Mesodermal cell (in vitro differentiated cells): ENCODE measurements around the gene RNF150.

ENCODE experiments used
- H3K27ac ChIP-seq: 2 replicates; pipeline ENCODE4 v1.7.0; 2013; ENCODE audit warnings: mild to moderate bottlenecking, low read depth, low read length, moderate library complexity; ENCODE audit not compliant: severe bottlenecking
- H3K36me3 ChIP-seq: 2 replicates; pipeline ENCODE4 v1.7.1; 2013; ENCODE audit warnings: mild to moderate bottlenecking, low read length, moderate library complexity; ENCODE audit not compliant: control insufficient read depth, insufficient read depth
- H3K4me1 ChIP-seq: one replicate; pipeline ENCODE4 v1.7.1; 2013; ENCODE audit warnings: mild to moderate bottlenecking, low read length; ENCODE audit not compliant: insufficient read depth, control insufficient read depth, poor library complexity, severe bottlenecking
- H3K4me3 ChIP-seq: 2 replicates; pipeline ENCODE4 v1.7.0; 2013; ENCODE audit warnings: low read length, control low read depth, mild to moderate bottlenecking; ENCODE audit not compliant: insufficient read depth, poor library complexity, severe bottlenecking; ENCODE audit errors: extremely low read depth
- H3K9me3 ChIP-seq: 2 replicates; pipeline ENCODE4 v1.7.1; 2013; ENCODE audit warnings: mild to moderate bottlenecking, low read length, moderate library complexity; ENCODE audit not compliant: control insufficient read depth
- WGBS, 2 experiments: methylation state at CpG; one replicate each; pipeline ENCODE4 v1.1.5; 2013; ENCODE audit warnings: missing lambda C conversion rate in 2 of 2; ENCODE audit not compliant: insufficient coverage in 2 of 2; 5-methylcytosine and 5-hydroxymethylcytosine counted together

RNF150 gene

DNA sequence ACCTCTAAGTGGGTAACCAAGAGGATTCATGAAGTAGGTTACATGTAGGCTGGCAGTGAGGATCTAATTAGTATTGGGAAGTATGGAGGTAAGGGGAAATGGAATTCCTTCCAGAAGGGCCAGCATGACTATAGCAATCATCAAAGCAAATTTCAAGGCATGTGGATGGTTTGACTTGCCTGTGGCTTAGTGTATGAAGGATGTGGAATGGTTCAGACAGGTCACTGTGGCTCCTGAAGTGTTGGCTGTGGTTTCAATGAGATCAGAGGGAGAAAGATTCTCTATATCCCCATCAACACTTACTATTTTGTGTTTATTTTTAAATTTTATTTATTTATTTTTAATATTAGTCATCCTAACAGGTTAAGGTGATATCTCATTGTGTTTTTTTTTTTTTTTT lies 255.5 kb downstream of the RNF150 start:
- Histone ChIP-seq H3K4me3 (no peak overlapping the region), H3K36me3 (no peaks in the 10 kb centered on the region), H3K27ac (no peak overlapping the region), H3K4me1 (no peaks in the 10 kb centered on the region), H3K9me3 (no peaks in the 10 kb centered on the region)

DNA sequence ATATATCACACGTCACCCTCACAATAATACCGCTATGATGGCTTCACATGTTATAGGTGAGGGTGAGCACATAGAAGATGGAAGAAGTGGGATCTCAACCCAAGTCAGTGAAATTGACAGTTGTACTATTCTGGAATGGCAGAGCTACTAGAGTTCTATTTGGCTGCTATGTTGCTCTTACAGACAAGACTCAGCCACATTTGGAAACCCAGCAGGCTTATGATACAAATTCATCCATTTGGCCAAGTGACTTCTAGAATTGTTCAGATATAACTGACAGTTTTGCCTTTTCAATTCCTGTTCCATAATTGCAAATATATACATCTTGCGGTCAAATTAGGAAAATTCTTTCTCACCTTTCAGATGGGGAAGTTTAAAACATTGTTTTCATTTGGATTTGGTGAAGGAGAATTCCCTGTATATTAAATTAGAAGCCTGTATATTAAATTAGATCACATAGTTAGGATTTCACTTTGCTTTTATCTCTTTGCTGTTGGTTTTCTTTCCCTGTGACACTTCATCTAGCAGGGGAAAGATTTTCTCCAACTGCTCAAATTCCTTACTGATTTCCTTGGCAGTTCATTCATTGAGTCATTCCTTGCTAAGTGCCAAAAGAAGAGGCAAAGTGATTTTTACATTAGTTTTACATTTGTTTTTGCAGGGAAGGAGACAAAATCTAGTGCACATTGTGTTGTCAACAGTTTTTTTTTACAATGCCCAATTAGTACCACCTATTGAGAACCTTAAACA lies 256.5 kb downstream of the RNF150 start:
- no peaks in the 10 kb centered on the region for H3K9me3 ChIP-seq
- no CpG with 5 or more reads among the region's 3 CpGs for WGBS, 2 experiments
- no peak overlapping the region for H3K4me3 ChIP-seq
- no peak overlapping the region for H3K27ac ChIP-seq
- no peaks in the 10 kb centered on the region for H3K4me1 ChIP-seq
- no peaks in the 10 kb centered on the region for H3K36me3 ChIP-seq

DNA sequence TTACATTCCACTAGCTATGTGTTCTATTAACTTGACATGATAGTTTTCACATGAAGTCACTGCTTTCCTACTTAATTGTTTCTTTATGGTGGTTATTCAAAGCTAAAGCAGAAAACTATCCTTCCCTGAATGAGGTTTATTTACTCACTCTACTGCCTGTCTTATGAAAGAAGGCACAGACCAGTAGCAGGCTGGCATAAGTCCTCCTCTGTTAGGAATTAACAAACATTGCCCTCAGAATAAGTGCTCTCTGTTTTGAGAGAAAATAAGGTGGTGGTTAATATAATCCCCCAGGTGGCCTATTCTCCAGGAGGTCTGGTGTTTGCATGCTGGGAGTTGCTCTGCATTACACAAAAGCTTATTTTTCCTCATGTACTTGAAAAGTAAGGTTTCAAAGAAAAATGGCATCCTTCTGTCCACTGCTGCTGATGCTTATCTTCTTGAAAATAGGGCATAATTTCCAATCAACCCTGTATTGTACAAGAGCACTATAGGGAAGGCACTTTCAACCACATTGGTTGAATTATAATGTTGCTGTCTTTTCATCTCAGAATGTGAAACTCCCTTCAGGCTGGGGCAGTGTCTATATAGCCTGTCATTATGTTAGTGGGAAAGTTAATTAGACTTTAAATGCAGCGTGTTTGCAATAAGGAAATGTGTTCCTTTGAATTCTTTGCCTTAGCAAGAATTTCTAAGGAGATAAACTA lies 257.4 kb downstream of the RNF150 start:
- Histone ChIP-seq H3K4me3 (no peak overlapping the region), H3K4me1 (no peaks in the 10 kb centered on the region), H3K27ac (no peak overlapping the region), H3K9me3 (no peaks in the 10 kb centered on the region), H3K36me3 (no peaks in the 10 kb centered on the region)
- 80% methylated on average over 1 of the region's 1 CpG; no CpG with 5 or more reads in 1 of the 2 experiments for WGBS, 2 experiments

DNA sequence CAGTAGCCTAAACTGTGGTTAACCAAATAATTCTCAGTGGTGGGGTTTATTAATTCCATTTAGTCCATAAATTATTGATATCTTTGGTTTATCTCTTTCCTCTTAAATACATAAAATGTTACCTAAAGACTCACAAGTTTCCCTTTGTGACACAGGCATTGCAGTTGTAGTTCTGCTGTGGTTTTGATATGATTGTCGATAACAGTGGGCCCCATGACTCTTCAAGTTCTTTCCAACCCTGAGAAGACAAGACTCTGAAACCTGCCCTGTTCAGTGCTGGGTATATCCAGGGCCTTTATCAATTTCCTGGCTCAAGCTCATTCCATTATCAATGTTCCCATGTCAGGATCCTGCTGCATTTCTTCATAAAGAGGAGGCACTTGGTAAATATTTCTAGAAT lies 259.2 kb downstream of the RNF150 start:
- WGBS, 2 experiments = no CpG with 5 or more reads among the region's 1 CpG
- H3K36me3 ChIP-seq = no peaks in the 10 kb centered on the region
- no peak overlapping the region for H3K27ac ChIP-seq
- no peaks in the 10 kb centered on the region for H3K9me3 ChIP-seq
- H3K4me3 ChIP-seq = no peak overlapping the region
- H3K4me1 ChIP-seq = no peaks in the 10 kb centered on the region

DNA sequence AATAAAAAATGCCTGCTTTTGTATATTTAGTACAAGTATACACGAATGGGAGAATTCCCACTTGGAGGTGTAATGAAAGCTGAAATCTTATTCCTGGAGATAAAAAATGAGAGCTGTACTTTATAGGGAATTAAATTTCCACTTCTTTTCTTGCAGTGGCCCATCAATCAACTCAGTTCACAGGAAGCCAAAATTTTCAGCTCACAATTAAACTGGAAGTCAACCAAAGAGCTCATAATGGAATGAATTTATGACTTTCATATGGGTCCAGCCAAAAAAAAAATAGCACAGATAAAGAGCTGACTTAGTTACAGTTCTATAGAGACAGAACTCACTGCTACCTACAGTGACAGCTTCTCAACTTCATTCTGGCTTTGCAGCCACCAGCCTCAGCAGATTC lies 261.9 kb downstream of the RNF150 start:
- Histone ChIP-seq H3K4me3 (no peak overlapping the region), H3K9me3 (no peaks in the 10 kb centered on the region), H3K4me1 (no peaks in the 10 kb centered on the region), H3K36me3 (no peaks in the 10 kb centered on the region), H3K27ac (no peak overlapping the region)
- WGBS, 2 experiments = no CpG with 5 or more reads among the region's 1 CpG

DNA sequence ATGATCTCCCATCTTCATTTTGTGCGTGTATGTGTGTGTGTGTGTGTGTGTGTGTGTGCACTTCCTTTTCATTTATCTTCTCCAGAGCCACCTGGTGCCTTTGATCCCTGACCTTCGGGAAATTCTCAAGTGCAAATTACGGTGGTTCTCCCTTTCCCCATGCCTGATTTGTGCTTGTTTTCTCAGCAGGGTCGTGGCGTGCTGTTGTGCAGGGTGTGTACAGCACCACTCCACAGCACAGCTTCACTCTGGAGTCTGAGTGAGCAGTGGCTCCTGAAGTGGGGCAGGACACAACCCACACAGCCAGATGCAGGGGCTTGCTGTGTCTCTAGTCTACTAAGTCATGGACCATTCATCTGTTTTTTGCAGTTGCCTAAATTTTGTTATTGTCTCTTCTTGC lies 262.8 kb downstream of the RNF150 start:
- Histone ChIP-seq H3K4me1 (no peaks in the 10 kb centered on the region), H3K9me3 (no peaks in the 10 kb centered on the region), H3K4me3 (no peak overlapping the region), H3K27ac (no peak overlapping the region), H3K36me3 (no peaks in the 10 kb centered on the region)
- 100% methylated on average over 2 to 3 of the region's 5 CpGs for WGBS, 2 experiments

DNA sequence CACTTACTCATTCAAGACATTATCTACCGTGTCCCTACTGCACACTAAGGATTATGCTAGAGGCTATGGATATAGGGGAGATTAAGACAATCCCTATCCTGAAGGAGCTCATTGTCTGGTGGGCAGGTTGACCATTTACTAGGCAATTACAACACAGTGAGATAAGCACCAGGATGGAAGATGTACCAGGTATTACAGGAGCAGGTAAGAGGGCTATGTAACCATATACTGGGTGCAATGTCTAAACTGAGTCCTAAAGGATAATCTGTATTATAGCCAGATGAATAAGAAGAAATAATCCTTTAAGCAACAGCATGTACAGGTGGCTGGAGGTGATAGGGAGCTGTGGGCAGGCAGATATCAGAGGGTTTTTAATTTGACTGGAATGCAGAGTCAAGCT lies 263.8 kb downstream of the RNF150 start:
- no peaks in the 10 kb centered on the region for H3K36me3 ChIP-seq
- H3K4me3 ChIP-seq = no peak overlapping the region
- no peak overlapping the region for H3K27ac ChIP-seq
- no peaks in the 10 kb centered on the region for H3K4me1 ChIP-seq
- no peaks in the 10 kb centered on the region for H3K9me3 ChIP-seq
- no CpG with 5 or more reads among the region's 1 CpG for WGBS, 2 experiments

DNA sequence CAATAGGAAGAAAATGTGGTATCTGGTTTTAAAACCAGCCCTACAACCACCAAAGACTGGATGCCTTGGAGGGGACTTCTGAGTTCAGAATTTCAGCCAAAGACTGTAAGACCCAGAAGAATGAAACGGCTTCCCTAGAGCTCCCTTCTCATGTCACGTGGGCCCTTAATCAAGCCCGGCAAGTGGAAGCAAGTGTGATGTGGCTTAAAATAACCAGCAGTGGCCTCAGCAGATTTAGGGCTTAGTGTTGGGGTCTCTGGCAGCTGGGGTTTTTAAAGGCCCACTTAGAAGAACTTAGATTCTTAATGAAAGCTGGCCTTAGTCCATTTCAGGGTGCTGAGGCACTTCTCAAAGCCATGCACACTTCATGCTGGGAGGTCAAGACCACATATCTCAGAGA lies 265.9 kb downstream of the RNF150 start:
- 85 to 96% methylated on average over 3 of the region's 3 CpGs for WGBS, 2 experiments
- no peaks in the 10 kb centered on the region for H3K4me1 ChIP-seq

DNA sequence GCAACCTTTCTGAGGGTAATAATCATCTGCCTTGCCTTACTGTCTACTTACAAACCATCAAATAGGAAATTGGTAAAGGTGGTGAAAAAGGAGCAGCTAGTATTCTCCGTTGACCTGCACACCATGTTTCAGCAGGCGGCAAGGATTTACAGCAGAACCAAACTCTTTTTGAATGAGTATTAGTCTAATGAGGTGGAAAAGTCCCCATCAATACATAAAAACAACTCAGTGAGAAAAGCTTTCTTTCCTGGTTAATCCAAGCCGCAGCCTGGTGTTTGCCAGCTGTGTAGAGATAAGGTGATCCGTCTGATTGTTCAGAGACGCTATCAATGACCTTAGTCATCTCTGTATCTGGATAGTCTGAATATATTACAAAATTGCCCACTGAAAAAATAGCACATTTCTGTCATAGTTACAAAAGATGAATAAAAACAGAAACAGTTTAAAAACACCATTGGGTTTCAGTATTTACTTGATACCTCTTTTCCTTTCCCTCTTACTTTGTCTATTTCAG lies 266.7 kb downstream of the RNF150 start:
- Histone ChIP-seq H3K4me1 (no peaks in the 10 kb centered on the region), H3K27ac (no peak overlapping the region), H3K36me3 (no peaks in the 10 kb centered on the region), H3K9me3 (no peaks in the 10 kb centered on the region), H3K4me3 (no peak overlapping the region)
- WGBS, 2 experiments = 82% methylated on average over 2 of the region's 5 CpGs; no CpG with 5 or more reads in 1 of the 2 experiments

More for the DNA sequence above, 265.9 kb downstream of the RNF150 start:
- H3K27ac ChIP-seq = no peak overlapping the region
- no peaks in the 10 kb centered on the region for H3K36me3 ChIP-seq
- H3K9me3 ChIP-seq = no peaks in the 10 kb centered on the region
- no peak overlapping the region for H3K4me3 ChIP-seq

DNA sequence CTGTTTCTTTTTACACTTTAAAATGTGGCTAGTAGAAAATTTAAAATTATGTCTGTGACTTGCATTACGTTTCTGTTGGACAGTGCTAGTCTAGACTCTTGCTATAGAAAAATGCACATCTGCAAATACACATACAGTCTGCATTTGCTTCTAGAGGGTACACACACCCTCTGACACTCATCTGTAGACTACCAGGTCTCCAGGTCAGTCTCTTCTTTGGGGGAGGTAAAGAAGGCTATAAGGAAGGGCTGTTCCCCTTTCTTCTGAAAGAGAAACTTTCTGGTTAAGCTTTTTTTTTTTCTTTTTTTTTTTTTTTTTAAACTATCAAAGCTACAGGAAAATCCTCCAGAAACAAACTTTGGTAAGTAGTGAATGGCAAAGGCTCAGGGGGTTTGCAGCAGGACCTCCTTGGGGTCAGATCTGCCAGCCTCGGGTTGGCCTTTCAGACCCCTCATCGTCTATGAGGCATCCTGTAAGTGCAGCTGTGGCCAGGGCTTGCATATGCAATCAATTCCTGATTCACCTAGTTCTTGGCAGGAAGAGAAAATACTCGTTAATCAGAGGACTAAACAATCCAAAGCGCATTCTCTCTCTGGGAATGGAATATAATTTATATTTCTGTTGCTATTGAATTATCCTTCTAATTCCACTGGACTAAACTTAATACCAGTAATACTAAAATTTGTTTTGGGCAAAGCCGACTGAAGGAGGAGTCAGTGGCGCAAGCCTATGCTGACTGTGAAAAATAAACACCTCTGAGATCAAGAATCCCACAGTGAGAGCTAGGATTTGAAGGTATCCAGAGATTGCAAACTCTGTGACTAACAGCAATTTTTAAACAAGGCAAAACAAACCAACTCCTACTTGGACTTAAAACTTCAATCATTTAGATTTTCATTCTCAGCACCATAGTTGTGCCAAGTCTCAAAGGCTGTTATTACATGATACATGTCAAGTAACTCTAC lies 267.7 kb downstream of the RNF150 start:
- 85 to 92% methylated on average over 2 of the region's 7 CpGs for WGBS, 2 experiments
- no peak overlapping the region for H3K4me3 ChIP-seq
- H3K4me1 ChIP-seq = no peaks in the 10 kb centered on the region
- no peaks in the 10 kb centered on the region for H3K9me3 ChIP-seq
- H3K36me3 ChIP-seq = no peaks in the 10 kb centered on the region
- no peak overlapping the region for H3K27ac ChIP-seq
